GM12891 (cell line): ENCODE measurements around the gene TBC1D25.

Source experiments
- PAX5 ChIP-seq: IDR thresholded peaks from 2 replicates; pipeline ENCODE4 v1.6.1; 2011; ENCODE audit warnings: low read length, moderate library complexity, mild to moderate bottlenecking; ENCODE audit not compliant: insufficient read depth, severe bottlenecking
- POLR2A ChIP-seq: IDR thresholded peaks from 2 replicates; pipeline ENCODE4 v1.6.1; 2011; ENCODE audit warnings: low read depth, low read length, control low read depth
- POLR2AphosphoS5 ChIP-seq: IDR thresholded peaks from 2 replicates; pipeline ENCODE4 v1.6.1; 2011; ENCODE audit warnings: low read depth, low read length, control low read depth

GRCh38 chrX:48520976-48521352 is 18.6 kb upstream of the TBC1D25 start:
- TF ChIP-seq POLR2AphosphoS5 = no peak
- no peak for TF ChIP-seq POLR2A
- TF ChIP-seq PAX5 = no peak
